Jurkat, Clone E6-1 (cell line): Measurements from ENCODE around the gene SP2.

Experiments used
- DNase-seq: peaks from one replicate; pipeline ENCODE4 v3.0.0-alpha.2; 2011; ENCODE audit warnings: low read depth, low spot score
- H3K4me3 ChIP-seq: 2 replicates; pipeline ENCODE4 v1.5.1; 2011; ENCODE audit warnings: mild to moderate bottlenecking, low read length, control low read depth, moderate library complexity

The SP2 gene

DNA sequence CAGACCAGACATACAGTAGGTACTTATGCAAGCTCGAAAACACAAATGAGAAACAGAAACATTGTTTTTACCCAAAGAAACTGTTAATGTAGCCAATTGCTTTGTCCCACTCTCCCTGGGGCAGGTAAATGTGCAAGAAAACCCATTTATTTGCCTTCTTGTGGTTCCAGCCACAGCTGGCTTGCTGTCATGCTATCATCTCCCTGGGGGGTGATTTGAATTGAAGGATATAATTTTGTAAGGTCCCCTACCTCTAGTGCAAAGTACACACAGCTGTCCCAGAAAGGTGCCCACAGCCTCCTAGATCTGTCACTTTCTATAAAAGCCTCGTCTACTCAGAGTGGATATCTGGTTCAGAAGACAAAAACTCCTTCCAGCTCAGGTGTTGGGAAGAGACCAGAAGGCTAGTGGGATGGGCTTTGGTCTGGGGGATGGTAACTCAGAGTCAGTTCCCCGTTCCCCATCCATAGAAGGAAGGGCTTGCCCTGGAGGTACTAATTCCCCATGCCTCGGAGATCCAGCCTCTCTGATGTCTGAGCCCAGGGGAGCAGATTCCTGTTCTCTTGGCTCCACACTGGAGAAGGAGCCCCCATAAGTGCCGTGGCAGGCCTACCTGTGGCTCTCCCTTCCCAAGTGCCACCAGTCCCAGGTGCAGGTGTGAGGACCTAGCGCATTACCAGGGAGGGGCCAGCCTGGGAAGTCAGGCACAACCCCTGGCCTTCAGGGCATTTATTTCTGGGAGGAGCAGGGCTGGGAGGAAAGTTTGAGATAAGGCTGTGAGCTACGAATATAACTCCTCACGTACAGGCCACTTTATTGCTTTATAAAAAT lies 64.0 kb downstream of the SP2 start:
- H3K4me3 ChIP-seq, result no peak overlapping the region
- no peak for DNase-seq

DNA sequence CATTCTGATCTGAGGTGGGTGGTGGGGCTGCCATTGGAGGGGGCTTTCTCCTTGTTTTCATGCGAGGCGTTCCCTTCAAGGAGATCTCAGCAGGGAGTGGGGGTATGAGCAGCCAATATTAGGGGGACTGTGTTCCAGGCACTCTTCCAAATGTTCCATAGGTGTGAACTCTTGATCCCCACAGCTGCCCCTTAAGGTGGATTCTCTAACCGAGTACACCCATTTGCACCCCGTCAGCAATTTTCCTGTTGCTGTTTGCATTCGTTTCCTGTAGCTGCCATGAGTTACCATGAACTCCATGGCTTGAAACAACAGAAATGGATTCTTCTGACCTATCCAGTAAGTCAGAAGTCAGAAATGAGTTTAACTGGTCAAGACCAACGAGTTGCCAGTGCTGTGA lies 65.4 kb downstream of the SP2 start:
- no peak overlapping the region for H3K4me3 ChIP-seq

DNA sequence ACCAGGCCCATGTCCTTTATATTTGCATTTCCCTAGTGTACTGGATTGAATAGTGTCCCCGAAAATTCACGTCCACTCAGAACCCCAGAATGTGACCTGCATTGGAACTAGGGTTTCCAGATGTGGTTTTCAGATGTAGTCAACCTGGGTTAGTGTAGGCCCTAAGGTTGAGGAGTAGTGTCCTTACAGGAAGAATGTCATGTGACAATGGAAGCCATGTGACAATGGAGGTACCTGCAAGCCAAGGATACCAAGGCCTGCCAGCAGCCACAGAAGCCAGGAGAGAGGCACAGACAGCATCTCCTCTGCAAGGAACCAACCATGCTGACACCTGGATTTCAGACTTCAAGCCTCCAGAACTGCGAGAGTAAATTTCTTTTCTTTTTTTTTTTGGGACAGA lies 66.9 kb downstream of the SP2 start:
- H3K4me3 ChIP-seq, result no peak overlapping the region
- DNase-seq, result no peak

More for the DNA sequence above, 65.4 kb downstream of the SP2 start:
- DNase-seq, result no peak

DNA sequence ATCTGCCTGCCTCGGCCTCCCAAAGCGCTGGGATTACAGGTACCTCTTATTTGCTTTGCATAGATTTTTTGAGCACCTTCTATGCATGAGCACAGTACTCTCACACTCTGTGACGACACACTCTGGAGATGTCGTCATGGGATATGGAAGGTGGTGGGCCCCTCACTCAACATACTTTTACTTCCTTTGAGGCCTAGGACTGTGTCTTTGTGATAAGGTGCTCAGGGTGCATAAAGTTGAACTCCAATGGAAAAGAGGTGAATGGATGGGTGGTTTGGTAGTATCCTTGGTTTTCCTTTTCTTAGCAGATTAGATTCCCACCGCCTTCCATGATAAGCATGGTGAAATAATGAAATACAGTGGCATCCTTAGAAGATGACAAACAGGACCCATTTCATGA lies 68.8 kb downstream of the SP2 start:
- DNase-seq, result no peak
- no peak overlapping the region for H3K4me3 ChIP-seq

DNA sequence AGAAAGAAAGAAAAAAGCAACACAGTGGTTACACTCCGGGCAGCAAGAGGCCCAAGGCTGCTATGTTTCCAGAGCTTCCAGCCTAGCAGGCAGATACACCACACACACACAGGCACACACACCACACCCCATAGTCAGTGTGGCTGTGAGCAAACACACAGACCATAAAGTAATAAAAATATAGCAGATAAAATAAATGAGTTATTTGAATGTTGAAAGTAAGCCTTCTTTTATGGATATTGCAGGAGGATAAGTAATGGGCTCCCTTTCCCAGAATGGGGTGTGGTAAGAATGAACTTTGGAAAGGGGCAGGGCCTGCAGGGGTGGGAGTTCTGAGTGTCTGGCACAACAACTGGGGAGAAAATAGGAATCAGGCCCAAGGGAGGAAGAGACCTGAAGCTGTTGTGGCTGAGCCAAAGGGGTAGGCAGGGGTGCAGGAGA lies 70.1 kb downstream of the SP2 start:
- DNase-seq, result no peak
- no peak overlapping the region for H3K4me3 ChIP-seq

DNA sequence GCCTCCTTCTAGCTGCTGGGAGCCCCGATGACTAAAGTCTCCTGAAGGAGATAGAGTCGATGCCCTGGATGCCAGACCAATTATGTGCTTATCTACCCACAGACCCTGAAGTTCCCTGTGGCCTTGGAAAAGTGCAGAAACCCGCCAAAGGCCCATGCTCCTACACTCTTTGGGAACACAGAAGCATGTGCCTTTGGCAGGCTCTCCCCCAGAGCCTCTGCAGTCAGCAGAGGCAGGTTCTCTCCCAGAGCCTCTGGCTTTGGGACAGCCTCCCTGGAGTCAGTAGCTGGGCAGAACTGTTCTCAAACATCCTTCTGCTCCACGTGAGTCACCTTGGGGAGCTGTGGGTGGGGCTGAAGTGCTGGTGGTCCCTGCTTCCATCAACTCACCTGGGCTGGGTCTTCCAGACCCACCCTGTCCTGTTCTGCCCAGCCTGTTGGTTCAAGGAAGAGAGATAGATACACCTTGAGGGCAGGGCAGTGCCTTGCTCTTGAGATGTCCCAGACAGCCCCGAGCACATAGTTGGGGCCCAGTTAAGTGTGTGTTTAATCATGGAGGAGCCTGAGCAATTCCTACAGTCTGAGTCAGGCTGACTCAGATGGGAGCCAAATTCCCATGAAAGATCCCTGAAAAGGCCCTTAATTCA lies 71.7 kb downstream of the SP2 start:
- no peak overlapping the region for H3K4me3 ChIP-seq
- no peak for DNase-seq

DNA sequence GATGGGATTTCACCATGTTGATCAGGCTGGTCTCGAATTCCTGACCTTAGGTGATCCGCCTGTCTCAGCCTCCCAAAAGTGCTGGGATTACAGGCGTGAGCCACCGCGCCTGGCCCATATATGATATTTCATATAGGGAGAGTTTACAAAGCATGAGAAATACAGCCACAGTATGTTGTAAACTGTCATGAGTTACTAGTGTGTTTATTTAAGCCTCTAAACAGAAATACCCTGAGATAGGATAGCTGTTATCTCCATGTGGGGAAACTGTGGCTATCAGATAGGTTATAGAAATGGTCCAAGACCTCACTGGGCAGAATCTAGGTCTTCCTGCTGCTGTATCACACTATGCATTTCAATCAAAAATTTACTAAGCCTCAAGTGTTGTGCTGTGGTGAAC lies 72.8 kb downstream of the SP2 start:
- no peak overlapping the region for H3K4me3 ChIP-seq
- no peak for DNase-seq

DNA sequence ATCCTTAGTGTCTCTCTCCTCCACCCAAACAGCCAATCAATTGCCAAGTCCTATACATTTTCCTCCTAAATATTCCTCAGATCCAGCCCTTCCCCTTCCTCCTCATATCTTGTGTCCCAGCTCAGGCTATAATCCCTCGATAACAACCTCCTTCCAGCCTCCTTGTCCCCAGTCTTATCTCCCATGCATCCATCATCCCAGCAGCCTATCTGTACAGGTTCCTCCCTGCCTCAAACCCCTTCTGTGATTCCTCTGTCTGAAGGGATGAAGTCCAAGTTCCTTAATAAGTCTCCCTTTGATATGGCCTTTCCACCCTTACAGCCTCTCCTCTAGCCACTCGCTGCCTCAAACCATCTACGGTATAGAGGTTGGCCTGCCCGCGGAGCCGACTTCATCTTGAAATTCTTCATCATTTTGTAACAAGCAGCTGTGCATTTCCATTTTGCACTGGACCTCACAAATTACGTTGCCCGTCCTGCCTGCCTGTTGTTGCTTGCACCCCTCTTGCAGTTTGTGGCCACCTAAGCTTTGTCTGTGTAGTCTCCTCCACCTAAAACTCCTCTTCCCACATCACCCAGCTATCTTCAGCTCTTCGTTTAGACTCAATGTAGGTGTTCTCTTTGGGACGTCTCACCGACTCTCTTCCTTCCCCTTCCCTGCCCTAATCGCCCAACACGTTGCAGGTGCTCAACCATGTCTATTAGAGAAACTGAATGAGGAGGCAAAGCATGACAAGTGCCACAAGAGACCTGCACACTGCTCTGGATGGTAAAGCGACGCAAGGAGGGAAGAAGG lies 74.1 kb downstream of the SP2 start:
- peak overlapping the region; percentile 53 for H3K4me3 ChIP-seq
- DNase-seq, result no peak

DNA sequence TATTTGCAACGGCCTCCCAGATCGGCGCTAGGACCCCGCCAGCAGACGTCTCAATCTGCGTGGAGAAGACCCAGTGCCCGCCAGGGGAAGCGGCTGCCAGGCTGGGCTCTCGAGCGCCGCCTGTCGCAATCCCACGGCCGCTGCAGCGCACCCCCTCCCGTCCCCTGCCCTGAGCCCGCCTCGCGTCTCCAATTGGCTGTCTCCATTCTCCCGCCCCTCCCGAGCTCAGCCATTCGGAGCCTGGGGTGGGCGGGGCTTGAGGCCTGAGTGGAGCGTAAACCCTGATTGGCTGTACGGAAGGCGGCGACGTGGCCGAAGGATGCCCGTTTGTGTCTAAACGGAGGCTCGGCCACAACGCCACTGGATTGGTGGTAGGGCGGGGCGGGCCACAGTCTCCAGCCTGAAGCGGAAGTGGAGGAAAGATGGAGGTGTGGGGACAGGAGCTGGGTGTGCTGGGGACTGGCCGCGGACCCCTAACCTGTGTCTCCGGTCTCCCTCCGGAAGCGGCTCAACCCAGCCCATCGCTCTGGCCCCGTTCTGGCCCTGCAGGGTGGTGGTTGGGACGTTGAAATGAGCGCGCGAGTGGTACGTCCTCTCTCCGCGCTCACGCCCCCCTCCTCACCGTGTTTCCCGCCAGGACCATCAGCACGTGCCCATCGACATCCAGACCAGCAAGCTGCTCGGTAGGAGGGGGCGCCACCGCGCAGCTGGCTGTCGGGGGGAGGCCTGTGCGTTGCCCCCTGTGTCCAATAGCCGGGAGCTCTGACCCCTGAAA lies 74.9 kb downstream of the SP2 start, which contains the start of gene CDK5RAP3:
CDK5RAP3 (plus strand) TSS at position 389 of the 775 bp plus-strand sequence; CDS start at position 423, 34 bp downstream.
- DNase-seq, result peak; percentile 99
- peak within 1 kb of the TSS; percentile 89 for H3K4me3 ChIP-seq

DNA sequence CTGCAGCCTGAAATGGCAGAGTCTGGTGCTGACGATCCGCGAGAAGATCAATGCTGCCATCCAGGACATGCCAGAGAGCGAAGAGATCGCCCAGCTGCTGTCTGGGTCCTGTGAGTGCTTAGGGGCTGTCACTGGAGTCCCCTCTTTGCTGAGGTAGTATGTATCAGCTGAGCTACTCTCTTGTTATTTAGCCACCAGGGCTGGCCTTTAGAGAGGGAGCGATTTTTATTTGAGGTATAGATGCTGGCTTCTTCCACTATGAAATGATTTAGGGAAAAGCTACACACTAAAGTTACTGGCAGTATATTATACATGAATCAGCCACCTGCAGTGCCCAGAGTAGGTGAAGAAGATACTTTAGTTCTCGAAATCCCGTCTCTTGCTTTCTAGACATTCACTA lies 77.5 kb downstream of the SP2 start:
- H3K4me3 ChIP-seq, result peak overlapping the region; percentile 0; the same call in 1 of the 2 replicates
- DNase-seq, result no peak

DNA sequence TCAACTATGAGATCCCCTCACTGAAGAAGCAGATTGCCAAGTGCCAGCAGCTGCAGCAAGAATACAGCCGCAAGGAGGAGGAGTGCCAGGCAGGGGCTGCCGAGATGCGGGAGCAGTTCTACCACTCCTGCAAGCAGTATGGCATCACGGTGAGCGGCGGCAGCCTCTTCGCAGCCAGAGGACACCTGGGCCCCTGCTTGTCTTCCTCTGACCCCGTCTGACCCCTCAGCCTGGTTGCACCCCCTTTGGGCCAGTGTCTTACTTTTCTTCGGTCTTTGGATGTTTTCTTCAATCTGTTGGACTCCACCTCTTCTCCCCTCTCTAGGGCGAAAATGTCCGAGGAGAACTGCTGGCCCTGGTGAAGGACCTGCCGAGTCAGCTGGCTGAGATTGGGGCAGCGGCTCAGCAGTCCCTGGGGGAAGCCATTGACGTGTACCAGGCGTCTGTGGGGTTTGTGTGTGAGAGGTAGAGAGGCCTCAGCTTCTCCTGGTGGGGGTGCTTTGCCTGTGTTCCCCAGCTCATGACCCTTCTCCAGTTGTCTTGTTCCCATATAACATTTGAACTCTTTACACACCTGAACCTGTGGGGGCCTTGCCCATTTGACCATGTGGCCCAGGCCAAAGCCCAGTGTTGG lies 79.3 kb downstream of the SP2 start:
- peak; percentile 62 for DNase-seq
- H3K4me3 ChIP-seq, result peak overlapping the region; percentile 29

DNA sequence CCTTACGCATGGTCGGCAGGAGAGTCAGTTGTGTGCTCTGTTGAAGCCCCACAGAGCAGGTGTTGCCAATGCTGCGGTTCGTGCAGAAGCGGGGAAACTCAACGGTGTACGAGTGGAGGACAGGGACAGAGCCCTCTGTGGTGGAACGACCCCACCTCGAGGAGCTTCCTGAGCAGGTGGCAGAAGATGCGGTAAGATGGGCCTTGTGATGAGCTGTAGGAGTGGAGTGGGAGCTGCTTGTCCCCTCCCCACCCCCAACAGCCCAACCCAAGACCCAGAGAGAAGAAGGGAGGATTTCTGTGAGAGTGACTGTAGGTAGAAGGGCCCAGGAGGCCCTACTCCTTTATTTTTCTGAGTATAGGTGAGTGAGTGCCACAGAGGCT lies 79.8 kb downstream of the SP2 start:
- peak; percentile 95 for DNase-seq
- H3K4me3 ChIP-seq, result peak overlapping the region; percentile 29

DNA sequence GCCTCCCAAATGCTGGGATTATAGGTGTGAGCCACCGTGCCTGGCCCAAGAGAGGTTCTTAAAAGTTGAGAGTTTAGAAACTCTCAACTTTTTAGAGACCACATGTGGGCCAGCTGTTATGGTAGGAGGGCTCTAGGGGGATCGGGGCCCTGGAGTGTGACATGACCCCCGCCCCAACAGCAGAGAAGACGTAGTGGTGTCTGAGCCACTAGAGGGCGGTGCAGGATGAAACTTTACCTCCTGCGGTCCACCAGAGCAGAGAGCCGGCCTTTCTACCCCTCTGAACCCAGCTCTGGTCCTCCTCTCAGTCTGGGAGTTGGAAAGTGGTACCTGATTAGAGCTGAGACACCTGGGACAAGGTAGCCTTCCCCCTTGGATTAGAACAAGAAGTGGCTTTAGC lies 82.3 kb downstream of the SP2 start:
- DNase-seq, result no peak
- H3K4me3 ChIP-seq, result no peak overlapping the region
